ENCODE measurements around the gene THSD4. TPM values are rescaled to one million over a fixed set of nuclear protein-coding genes. Genes with fewer than 3 reads are reported as not detected.

The THSD4 gene
- total RNA-seq, 1 experiment from 2014 or later = 65.4 TPM

DNA sequence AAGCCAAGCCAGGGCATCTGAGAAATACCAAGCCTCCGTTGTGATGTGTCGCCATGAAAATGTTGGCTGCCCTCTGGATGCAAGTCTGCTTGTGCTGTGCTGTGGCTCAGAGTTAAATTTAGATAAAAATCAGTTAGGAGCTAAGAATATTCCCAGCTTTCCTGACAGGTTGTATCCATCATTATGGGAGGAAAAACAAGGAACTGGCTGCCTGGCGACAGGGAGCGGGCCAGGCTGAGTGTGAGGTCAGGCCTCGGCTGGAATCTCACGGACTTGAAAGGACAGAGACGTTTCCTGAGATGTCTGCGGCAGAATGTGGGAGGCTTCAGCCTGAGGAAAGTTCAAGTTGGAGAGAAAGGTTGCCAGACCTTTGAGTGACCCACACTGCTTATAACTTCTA is 213.8 kb downstream of the THSD4 start:
- no peaks in the 10 kb centered on the region for H3K27me3 ChIP-seq (ENCODE audit: control insufficient read depth, insufficient read depth, low read length)
- ChIA-PET POLR2A (no interaction called here), CTCF (no interaction called here)
- no peaks in the 10 kb centered on the region for H3K4me1 ChIP-seq (ENCODE audit: control insufficient read depth, insufficient read depth, low read length)
- H3K36me3 ChIP-seq (ENCODE audit: control insufficient read depth, insufficient read depth, low read length) = no peaks in the 10 kb centered on the region
- no peak for DNase-seq (ENCODE audit: low read depth, low spot score)
- intact Hi-C loops (cut with micrococcal nuclease; ENCODE audit: unreplicated experiment) (no loop called here), in situ Hi-C loops (cut with HindIII; ENCODE audit: low pct_unique_long_range_greater_than_20kb, low sequenced_read_pairs) (no loop called here)
- ATAC-seq = no peak
- no TSS peak for BruUV-seq (replicated peaks)
- no peak overlapping the region for H3K4me3 ChIP-seq (ENCODE audit: low read depth in 2 of 2, low read length in 2 of 2)
- H3K27ac ChIP-seq (ENCODE audit: low read length) = no peak overlapping the region
- H3K9me3 ChIP-seq (ENCODE audit: control insufficient read depth, insufficient read depth, low read depth, low read length) = no peaks in the 10 kb centered on the region
- no peak for TF ChIP-seq SIN3A (IDR thresholded peaks at IDR 0.05; ENCODE audit: borderline replicate concordance, insufficient read depth, low read depth, low read length)

DNA sequence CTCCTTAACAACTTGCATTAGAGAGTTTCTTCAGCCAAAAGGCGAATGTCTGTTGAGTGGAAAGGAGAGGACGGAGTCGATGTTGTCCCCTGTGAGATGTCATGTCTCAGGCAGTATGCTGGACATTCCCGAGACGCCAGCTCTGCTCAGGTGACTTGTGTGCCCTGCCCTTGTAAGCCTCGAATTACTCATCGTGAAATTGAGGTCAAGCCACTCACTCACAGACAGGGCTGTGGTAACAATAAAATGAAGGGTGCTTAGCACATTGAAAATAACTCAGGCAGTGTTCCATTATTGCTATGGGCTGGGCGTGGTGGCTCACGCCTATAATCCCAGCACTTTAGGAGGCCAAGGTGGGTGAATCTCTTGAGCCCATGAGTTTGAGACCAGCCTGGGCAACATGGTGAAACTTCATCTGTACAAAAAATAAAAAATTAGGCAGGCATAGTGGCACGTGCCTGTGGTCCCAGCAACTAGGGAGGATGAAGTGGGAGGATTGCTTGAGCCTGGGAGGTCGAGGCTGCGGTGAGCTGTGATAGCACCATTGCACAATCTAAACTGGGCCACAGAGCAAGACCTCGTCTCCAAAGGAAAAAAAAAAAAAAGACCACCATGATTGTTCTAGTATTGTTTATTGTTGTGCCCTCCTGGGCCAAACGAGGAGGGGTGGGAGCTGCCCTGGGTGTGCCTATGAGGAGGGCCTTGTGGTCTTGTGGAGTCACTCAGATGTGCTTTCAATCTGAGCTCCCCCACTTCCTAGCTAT is 214.4 kb downstream of the THSD4 start:
- no peaks in the 10 kb centered on the region for H3K4me1 ChIP-seq (ENCODE audit: control insufficient read depth, insufficient read depth, low read length)
- CTCF ChIA-PET = interaction anchor here (0.7 kb wide), 1 partner anchor 208 kb away, joined by 5 read pairs; no protein-coding TSS in a partner anchor
- in situ Hi-C loops (cut with HindIII; ENCODE audit: low pct_unique_long_range_greater_than_20kb, low sequenced_read_pairs) = no loop called here
- BruUV-seq (replicated peaks) = no TSS peak
- DNase-seq (ENCODE audit: low read depth, low spot score) = no peak
- intact Hi-C loops (cut with micrococcal nuclease; ENCODE audit: unreplicated experiment) = no loop called here
- no peak overlapping the region for H3K4me3 ChIP-seq (ENCODE audit: low read depth in 2 of 2, low read length in 2 of 2)
- no peaks in the 10 kb centered on the region for H3K9me3 ChIP-seq (ENCODE audit: control insufficient read depth, insufficient read depth, low read depth, low read length)
- no peak overlapping the region for H3K27ac ChIP-seq (ENCODE audit: low read length)
- no peaks in the 10 kb centered on the region for H3K36me3 ChIP-seq (ENCODE audit: control insufficient read depth, insufficient read depth, low read length)
- POLR2A ChIA-PET = interaction anchor here (0.6 to 0.8 kb wide), 2 partner anchors 9 to 42 kb away, joined by 4 to 8 read pairs; no protein-coding TSS in a partner anchor
- H3K27me3 ChIP-seq (ENCODE audit: control insufficient read depth, insufficient read depth, low read length) = no peaks in the 10 kb centered on the region
- no peak for ATAC-seq
- TF ChIP-seq SIN3A (IDR thresholded peaks at IDR 0.05; ENCODE audit: borderline replicate concordance, insufficient read depth, low read depth, low read length) (no peak), POLR2AphosphoS5 (IDR thresholded peaks at IDR 0.05; ENCODE audit: low read depth, low read length) (no peak), TCF7L2 (IDR thresholded peaks at IDR 0.05; ENCODE audit: low read depth, low read length) (no peak)
- TF ChIP-seq, protein P1, sequence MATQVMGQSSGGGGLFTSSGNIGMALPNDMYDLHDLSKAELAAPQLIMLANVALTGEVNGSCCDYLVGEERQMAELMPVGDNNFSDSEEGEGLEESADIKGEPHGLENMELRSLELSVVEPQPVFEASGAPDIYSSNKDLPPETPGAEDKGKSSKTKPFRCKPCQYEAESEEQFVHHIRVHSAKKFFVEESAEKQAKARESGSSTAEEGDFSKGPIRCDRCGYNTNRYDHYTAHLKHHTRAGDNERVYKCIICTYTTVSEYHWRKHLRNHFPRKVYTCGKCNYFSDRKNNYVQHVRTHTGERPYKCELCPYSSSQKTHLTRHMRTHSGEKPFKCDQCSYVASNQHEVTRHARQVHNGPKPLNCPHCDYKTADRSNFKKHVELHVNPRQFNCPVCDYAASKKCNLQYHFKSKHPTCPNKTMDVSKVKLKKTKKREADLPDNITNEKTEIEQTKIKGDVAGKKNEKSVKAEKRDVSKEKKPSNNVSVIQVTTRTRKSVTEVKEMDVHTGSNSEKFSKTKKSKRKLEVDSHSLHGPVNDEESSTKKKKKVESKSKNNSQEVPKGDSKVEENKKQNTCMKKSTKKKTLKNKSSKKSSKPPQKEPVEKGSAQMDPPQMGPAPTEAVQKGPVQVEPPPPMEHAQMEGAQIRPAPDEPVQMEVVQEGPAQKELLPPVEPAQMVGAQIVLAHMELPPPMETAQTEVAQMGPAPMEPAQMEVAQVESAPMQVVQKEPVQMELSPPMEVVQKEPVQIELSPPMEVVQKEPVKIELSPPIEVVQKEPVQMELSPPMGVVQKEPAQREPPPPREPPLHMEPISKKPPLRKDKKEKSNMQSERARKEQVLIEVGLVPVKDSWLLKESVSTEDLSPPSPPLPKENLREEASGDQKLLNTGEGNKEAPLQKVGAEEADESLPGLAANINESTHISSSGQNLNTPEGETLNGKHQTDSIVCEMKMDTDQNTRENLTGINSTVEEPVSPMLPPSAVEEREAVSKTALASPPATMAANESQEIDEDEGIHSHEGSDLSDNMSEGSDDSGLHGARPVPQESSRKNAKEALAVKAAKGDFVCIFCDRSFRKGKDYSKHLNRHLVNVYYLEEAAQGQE (IDR thresholded peaks at IDR 0.05; ENCODE audit: insufficient read depth in 1 of 2, low read depth in 2 of 2, low read length in 1 of 2) = no peak
- TF ChIP-seq, protein P2, sequence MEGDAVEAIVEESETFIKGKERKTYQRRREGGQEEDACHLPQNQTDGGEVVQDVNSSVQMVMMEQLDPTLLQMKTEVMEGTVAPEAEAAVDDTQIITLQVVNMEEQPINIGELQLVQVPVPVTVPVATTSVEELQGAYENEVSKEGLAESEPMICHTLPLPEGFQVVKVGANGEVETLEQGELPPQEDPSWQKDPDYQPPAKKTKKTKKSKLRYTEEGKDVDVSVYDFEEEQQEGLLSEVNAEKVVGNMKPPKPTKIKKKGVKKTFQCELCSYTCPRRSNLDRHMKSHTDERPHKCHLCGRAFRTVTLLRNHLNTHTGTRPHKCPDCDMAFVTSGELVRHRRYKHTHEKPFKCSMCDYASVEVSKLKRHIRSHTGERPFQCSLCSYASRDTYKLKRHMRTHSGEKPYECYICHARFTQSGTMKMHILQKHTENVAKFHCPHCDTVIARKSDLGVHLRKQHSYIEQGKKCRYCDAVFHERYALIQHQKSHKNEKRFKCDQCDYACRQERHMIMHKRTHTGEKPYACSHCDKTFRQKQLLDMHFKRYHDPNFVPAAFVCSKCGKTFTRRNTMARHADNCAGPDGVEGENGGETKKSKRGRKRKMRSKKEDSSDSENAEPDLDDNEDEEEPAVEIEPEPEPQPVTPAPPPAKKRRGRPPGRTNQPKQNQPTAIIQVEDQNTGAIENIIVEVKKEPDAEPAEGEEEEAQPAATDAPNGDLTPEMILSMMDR (IDR thresholded peaks at IDR 0.05) = no peak

DNA sequence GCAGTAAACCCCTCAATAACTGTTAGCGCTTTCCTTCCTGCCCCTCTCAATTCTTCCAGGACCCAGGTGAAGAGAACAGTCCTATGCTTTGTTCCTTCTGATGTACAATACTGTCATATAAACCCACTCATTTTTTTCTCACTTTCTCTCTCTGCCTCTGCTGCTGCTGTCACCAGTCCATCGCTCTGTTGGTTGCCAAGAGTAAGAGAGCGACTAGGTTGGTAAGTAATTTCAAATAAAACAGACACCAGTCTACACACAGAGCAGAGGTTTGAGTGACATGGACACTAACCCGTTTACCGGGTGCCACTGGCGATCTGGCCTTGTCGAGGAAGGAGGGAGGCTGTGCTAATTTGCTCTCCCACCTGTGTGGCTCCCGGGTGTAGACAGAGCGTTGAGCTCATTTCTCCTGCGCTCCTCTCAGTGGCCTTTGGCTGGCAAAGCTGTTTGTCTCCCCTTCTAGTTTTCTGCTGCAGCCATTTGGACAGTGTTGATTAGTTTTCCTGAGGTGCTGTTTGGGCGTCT is 215.4 kb downstream of the THSD4 start:
- POLR2A ChIA-PET = interaction anchor here (0.8 kb wide), 1 partner anchor 43 kb away, joined by 4 read pairs; no protein-coding TSS in a partner anchor
- no TSS peak for BruUV-seq (replicated peaks)
- TF ChIP-seq, protein P2 (IDR thresholded peaks at IDR 0.05) = no peak
- TF ChIP-seq POLR2AphosphoS5 (IDR thresholded peaks at IDR 0.05; ENCODE audit: low read depth, low read length) (no peak), SIN3A (IDR thresholded peaks at IDR 0.05; ENCODE audit: borderline replicate concordance, insufficient read depth, low read depth, low read length) (no peak), TCF7L2 (IDR thresholded peaks at IDR 0.05; ENCODE audit: low read depth, low read length) (no peak)
- TF ChIP-seq, protein P1 (IDR thresholded peaks at IDR 0.05; ENCODE audit: insufficient read depth in 1 of 2, low read depth in 2 of 2, low read length in 1 of 2) = no peak
- in situ Hi-C loops (cut with HindIII; ENCODE audit: low pct_unique_long_range_greater_than_20kb, low sequenced_read_pairs) (no loop called here), intact Hi-C loops (cut with micrococcal nuclease; ENCODE audit: unreplicated experiment) (no loop called here)
- Histone ChIP-seq H3K36me3 (ENCODE audit: control insufficient read depth, insufficient read depth, low read length) (no peaks in the 10 kb centered on the region; the same call in 1 of the 2 replicates), H3K4me1 (ENCODE audit: control insufficient read depth, insufficient read depth, low read length) (no peaks in the 10 kb centered on the region), H3K9me3 (ENCODE audit: control insufficient read depth, insufficient read depth, low read depth, low read length) (no peaks in the 10 kb centered on the region), H3K27ac (ENCODE audit: low read length) (no peak overlapping the region), H3K27me3 (ENCODE audit: control insufficient read depth, insufficient read depth, low read length) (no peaks in the 10 kb centered on the region), H3K4me3 (ENCODE audit: low read depth in 2 of 2, low read length in 2 of 2) (no peak overlapping the region)
- CTCF ChIA-PET = interaction anchor here (0.7 kb wide), 1 partner anchor 207 kb away, joined by 5 read pairs; no protein-coding TSS in a partner anchor
- no peak for DNase-seq (ENCODE audit: low read depth, low spot score)
- ATAC-seq = no peak
